Suprapubic skin (tissue), 4 donors: ENCODE data around the gene TMEM232. TPM values are rescaled to one million over a fixed set of nuclear protein-coding genes. Genes with fewer than 3 reads are reported as not detected.

ENCODE experiments used
- DNase-seq, 2 donors: peaks; one replicate each; pipeline ENCODE4 v3.0.0-alpha.2; 2019; ENCODE audit warnings: low spot score in 2 of 2
- H3K27ac ChIP-seq: fragments of 200-600 bp; sonication (generic); one replicate; pipeline ENCODE4 v1.5.1; 2019
- H3K27me3 ChIP-seq: fragments of 200-600 bp; sonication (generic); one replicate; pipeline ENCODE4 v1.5.1; 2019
- H3K36me3 ChIP-seq: fragments of 200-600 bp; sonication (generic); one replicate; pipeline ENCODE4 v1.5.1; 2019
- H3K4me1 ChIP-seq: fragments of 200-600 bp; sonication (generic); one replicate; pipeline ENCODE4 v1.5.1; 2019
- H3K4me3 ChIP-seq: fragments of 200-600 bp; sonication (generic); one replicate; pipeline ENCODE4 v1.5.1; 2019; ENCODE audit warnings: mild to moderate bottlenecking
- H3K9me3 ChIP-seq: fragments of 200-600 bp; sonication (generic); one replicate; pipeline ENCODE4 v1.5.1; 2019
- CTCF ChIP-seq, 2 donors: fragments of 200-600 bp in 1 of 2; fragments of 450-650 bp in 1 of 2; sonication (generic) in 1 of 2; IDR thresholded peaks; one replicate each; pipeline ENCODE4 v1.5.1; 2016 to 2019; ENCODE audit warnings: antibody characterized with exemption in 2 of 2, mild to moderate bottlenecking in 1 of 2, moderate library complexity in 1 of 2
- EP300 ChIP-seq: sonication (generic); formaldehyde crosslinking; IDR thresholded peaks from one replicate; pipeline ENCODE4 v1.6.1; 2017; ENCODE audit warnings: antibody characterized with exemption
- POLR2A ChIP-seq, 2 donors: fragments of 450-650 bp; IDR thresholded peaks; one replicate each; pipeline ENCODE4 v1.6.1; 2017; ENCODE audit warnings: antibody characterized with exemption in 2 of 2, mild to moderate bottlenecking in 2 of 2, moderate library complexity in 2 of 2
- POLR2AphosphoS5 ChIP-seq, 3 donors: sonication (generic); formaldehyde crosslinking; IDR thresholded peaks; one replicate each; pipeline ENCODE4 v1.6.1; 2017; ENCODE audit warnings: antibody characterized with exemption in 3 of 3
- WGBS: methylation state at CpG from one replicate; pipeline ENCODE4 v1.1.5; 2018; 5-methylcytosine and 5-hydroxymethylcytosine counted together
- total RNA-seq, 4 donors: library from RNA; depleted of rRNA; stranded (reverse); fragments of >200 nt; gene quantifications; one replicate each; pipeline ENCODE4 v1.1.0, GENCODE V29; 2016

TMEM232 gene
- total RNA-seq, 4 donors from 2014 or later: 0.76 to 1.9 (median 0.98) TPM

GRCh38 chr5:110631236-110631635, 95.2 kb downstream of the TMEM232 start:
- no peak for DNase-seq
- no peaks in the 10 kb centered on the region for H3K36me3 ChIP-seq
- TF ChIP-seq POLR2AphosphoS5 (IDR thresholded peaks at IDR 0.05): no peak
- no peak for TF ChIP-seq CTCF (IDR thresholded peaks at IDR 0.05)
- TF ChIP-seq EP300: no peak
- 100% methylated on average over 1 of the region's 1 CpG for WGBS
- H3K27me3 ChIP-seq: no peaks in the 10 kb centered on the region
- H3K4me3 ChIP-seq: no peak overlapping the region
- H3K9me3 ChIP-seq: no peaks in the 10 kb centered on the region
- H3K27ac ChIP-seq: no peak overlapping the region
- no peaks in the 10 kb centered on the region for H3K4me1 ChIP-seq

GRCh38 chr5:110630350-110630749, 96.1 kb downstream of the TMEM232 start:
- H3K4me3 ChIP-seq: no peak overlapping the region
- no peaks in the 10 kb centered on the region for H3K4me1 ChIP-seq
- DNase-seq: no peak
- no peaks in the 10 kb centered on the region for H3K27me3 ChIP-seq
- no peak overlapping the region for H3K27ac ChIP-seq
- WGBS: 91% methylated on average over 4 of the region's 4 CpGs
- H3K36me3 ChIP-seq: no peaks in the 10 kb centered on the region
- no peak for TF ChIP-seq EP300
- TF ChIP-seq CTCF (IDR thresholded peaks at IDR 0.05): no peak
- TF ChIP-seq POLR2A (IDR thresholded peaks at IDR 0.05): no peak
- TF ChIP-seq POLR2AphosphoS5 (IDR thresholded peaks at IDR 0.05): no peak
- no peaks in the 10 kb centered on the region for H3K9me3 ChIP-seq

DNA sequence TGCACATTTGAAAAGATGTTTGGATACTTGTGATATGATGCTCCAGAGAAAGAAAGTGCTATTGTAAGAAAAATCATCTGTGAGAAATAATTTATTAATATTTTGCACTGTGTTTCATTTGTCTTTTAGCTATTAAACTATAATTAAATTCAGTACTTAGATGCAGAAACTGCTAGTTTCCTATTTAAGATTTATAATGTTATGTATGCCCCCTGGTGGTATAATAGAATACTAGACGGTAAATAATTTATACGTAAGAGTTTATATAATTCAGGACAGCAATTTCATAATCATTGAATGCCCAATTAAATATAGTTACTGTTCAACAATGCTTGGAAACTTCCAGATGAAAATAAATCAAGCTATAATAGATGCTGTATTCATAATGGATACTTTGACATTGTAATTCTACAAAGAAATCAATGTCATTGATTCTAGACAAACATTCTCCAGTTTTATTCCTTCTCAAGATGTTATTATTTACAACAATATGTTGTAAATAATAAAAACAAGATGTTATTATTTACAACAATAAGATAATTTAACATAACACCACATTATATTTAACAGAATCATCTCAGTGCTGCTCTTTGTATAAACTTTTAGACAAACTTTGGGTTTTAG, 101.0 kb downstream of the TMEM232 start:
- 2% methylated on average over 2 of the region's 2 CpGs for WGBS
- no peaks in the 10 kb centered on the region for H3K4me1 ChIP-seq
- H3K9me3 ChIP-seq: no peaks in the 10 kb centered on the region
- H3K4me3 ChIP-seq: no peak overlapping the region
- TF ChIP-seq CTCF (IDR thresholded peaks at IDR 0.05) (peak in 1 of 2 donors; percentile 37), POLR2A (IDR thresholded peaks at IDR 0.05) (no peak)
- no peak overlapping the region for H3K27ac ChIP-seq
- H3K27me3 ChIP-seq: no peaks in the 10 kb centered on the region
- H3K36me3 ChIP-seq: no peaks in the 10 kb centered on the region
- no peak for DNase-seq

GRCh38 chr5:110623874-110624273, 102.6 kb downstream of the TMEM232 start:
- H3K9me3 ChIP-seq: no peaks in the 10 kb centered on the region
- H3K27me3 ChIP-seq: no peaks in the 10 kb centered on the region
- DNase-seq: no peak
- H3K27ac ChIP-seq: no peak overlapping the region
- TF ChIP-seq EP300 (no peak), POLR2A (IDR thresholded peaks at IDR 0.05) (no peak), POLR2AphosphoS5 (IDR thresholded peaks at IDR 0.05) (no peak), CTCF (IDR thresholded peaks at IDR 0.05) (no peak)
- no peaks in the 10 kb centered on the region for H3K36me3 ChIP-seq
- no peak overlapping the region for H3K4me3 ChIP-seq
- H3K4me1 ChIP-seq: no peaks in the 10 kb centered on the region

GRCh38 chr5:110618941-110619340, 107.5 kb downstream of the TMEM232 start:
- H3K9me3 ChIP-seq: no peaks in the 10 kb centered on the region
- H3K4me3 ChIP-seq: no peak overlapping the region
- WGBS: 88% methylated on average over 1 of the region's 1 CpG
- H3K27me3 ChIP-seq: no peaks in the 10 kb centered on the region
- no peak overlapping the region for H3K27ac ChIP-seq
- TF ChIP-seq EP300 (no peak), POLR2A (IDR thresholded peaks at IDR 0.05) (no peak), CTCF (IDR thresholded peaks at IDR 0.05) (no peak), POLR2AphosphoS5 (IDR thresholded peaks at IDR 0.05) (no peak)
- no peaks in the 10 kb centered on the region for H3K4me1 ChIP-seq
- H3K36me3 ChIP-seq: no peaks in the 10 kb centered on the region
- DNase-seq: no peak
